Posterior vena cava (tissue), 2 donors: Measurements from ENCODE around the gene NACAD. TPM values are rescaled to one million over a fixed set of nuclear protein-coding genes. Genes with fewer than 3 reads are reported as not detected.
A peak's percentile ranks its signal among the peaks of the same experiment; 100 is the strongest.

Source experiments
- DNase-seq: peaks from one replicate; pipeline ENCODE4 v3.0.0-alpha.2; 2020; ENCODE audit warnings: low spot score
- intact Hi-C, 2 donors: fragments of 100-400 bp; cut with DNase I; formaldehyde crosslinking; loops; one replicate each; pipeline versions ENCODE4 v1.14.1 to v1.14.2; 2022 to 2023
- total RNA-seq, 2 donors: library from RNA; stranded (reverse); fragmentation: NEBNext Ultra II Directional; extraction: Animal tissue kit (Norgen Biotek cat#: 25700); gene quantifications; one replicate each; pipeline ENCODE4 v1.2.1, GENCODE V29; 2021
- donor health status: DM: yes; HTN: yes; CAD: no.
- donor health status: DM: yes; HTN: yes; CAD: no.

NACAD gene
- total RNA-seq, 2 donors from 2014 or later: 8.5 to 10.4 TPM

DNA sequence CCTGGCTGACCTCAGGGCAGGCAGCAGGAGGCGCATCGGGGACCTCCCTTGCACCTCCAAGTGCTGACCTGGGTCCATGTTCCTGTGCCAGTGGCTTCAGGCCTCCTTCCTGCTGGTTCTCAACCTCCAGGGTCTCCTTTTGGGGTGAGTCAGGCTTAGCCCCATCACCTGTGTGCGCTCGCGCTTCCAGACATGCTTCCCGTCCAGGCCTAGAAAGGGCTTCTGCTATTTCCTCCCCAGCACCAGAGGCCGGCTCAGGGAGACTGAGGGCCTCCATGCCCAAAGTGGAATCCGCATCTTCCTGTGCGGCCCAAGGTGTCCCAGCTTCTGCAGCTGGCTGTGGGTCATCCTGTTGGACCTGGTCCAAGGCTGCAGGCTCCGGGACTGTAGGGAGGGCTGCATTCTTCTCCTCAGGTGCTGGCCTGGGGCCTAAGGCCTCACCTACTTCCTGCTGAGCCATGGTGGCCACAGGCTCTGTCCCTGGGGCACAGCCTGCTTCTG is 5.9 kb downstream of the NACAD start:
- peak; percentile 80 for DNase-seq
- intact Hi-C loops: no loop called here

- intact Hi-C loops: no loop called here
- peak; percentile 79 for DNase-seq
These were observed 6.5 kb downstream of the NACAD start for GRCh38 chr7:45082031-45082830.

DNA sequence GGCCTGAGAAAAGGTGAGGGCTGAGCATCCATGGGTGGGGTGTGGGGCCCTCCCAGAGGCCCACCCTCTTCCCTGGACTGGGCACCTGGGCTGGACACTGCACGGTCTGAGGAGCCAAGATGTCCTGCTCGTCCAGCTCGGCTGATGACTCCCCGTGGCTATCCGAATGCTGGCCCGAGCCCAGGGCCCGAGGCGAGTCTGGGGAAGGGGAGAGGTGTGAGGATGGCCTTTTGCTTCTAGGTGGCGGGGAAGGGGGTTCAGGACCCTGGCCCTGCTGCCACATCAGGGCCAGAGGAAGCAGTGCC is 7.1 kb downstream of the NACAD start:
- peak; percentile 63 for DNase-seq
- intact Hi-C loops: no loop called here

GRCh38 chr7:45080958-45081669 is 7.7 kb downstream of the NACAD start:
- intact Hi-C loops: no loop called here
- peak; percentile 77 for DNase-seq

DNA sequence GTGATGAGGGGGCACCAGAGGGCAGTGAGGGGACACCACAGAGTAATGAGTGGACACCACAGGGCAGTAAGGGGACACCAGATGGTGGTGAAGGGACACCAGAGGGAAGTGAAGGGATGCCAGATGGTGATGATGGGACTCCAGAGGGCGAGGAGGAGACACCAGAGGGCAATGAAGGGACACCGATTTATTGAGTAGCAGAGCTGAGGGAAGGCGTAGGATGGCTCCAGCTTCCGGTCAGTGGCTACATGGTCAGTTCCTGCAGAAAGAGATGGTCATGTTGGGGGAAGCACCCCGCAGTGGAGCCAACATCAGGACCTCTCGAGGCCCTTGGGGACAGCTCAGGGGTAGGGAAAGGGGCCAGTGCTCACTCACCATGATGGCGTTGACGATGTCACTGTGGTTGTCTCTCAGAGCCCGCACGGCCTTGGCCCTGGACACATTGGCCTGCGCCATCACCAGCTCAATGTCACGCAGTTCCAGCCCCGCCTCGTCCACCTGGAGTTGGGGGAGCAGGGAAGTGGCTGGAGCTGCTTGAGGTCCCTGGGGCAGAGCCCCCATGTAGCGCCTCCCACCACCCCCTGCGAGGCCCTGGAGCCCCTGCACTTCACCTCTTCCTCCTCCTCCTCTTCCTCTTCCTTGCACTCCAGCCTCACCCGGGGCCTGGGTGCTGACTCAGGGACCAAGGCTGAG is 8.4 kb downstream of the NACAD start:
- peak; percentile 80 for DNase-seq
- intact Hi-C loops: no loop called here

DNA sequence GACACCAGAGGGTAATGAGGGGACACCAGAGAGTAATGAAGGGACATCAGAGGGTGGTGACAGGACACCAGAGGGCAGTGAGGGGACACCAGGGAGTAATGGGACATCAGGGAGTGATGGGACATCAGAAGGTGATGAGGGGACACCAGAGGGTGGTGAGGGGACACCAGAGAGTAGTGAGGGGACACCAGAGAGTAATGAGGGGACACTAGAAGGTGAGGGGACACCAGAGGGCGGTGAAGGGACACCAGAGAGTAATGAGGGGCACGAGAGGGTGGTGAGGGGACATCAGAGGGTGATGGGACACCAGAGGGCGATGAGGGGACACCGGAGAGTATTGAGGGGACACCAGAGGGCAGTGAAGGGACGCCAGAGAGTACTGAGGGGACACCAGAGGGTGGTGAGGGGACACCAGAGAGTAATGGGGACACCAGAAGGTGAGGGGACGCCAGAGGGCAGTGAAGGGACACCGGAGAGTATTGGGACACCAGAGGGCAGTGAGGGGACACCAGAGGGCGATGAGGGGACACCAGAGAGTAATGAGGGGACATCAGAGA is 10.6 kb downstream of the NACAD start:
- intact Hi-C loops: loop anchor here in 1 of 2 donors (10.0 kb wide), 1 partner anchor 1937 kb away; no protein-coding TSS in a partner anchor
- no peak for DNase-seq

DNA sequence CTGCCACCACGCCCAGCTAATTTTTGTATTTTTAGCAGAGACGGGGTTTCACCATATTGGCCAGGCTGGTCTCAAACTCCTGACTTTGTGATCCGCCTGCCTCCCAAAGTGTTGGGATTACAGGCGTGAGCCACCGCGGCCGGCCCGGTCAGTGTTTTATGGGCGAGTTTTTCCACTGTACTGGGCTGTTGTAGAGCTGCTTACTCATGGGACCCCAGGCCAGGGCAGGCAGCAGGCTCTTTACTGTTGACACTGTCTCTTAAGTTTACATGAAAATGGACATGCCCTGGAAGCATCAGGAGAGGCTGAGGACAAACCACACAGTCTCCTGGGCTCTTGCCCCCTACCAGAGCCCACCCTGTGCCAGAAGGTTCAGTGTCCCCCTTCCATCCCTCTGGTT is 11.2 kb downstream of the NACAD start:
- intact Hi-C loops: loop anchor here in 1 of 2 donors (10.0 kb wide), 1 partner anchor 1937 kb away; no protein-coding TSS in a partner anchor
- DNase-seq: peak; percentile 73

GRCh38 chr7:45076946-45077345 is 11.8 kb downstream of the NACAD start:
- no peak for DNase-seq
- intact Hi-C loops: loop anchor here in 1 of 2 donors (10.0 kb wide), 1 partner anchor 1938 kb away; no protein-coding TSS in a partner anchor

- intact Hi-C loops: loop anchor here in 1 of 2 donors (10.0 kb wide), 1 partner anchor 1939 kb away; no protein-coding TSS in a partner anchor
These were observed 12.6 kb downstream of the NACAD start for GRCh38 chr7:45075871-45076796.

GRCh38 chr7:45075355-45075644 is 13.5 kb downstream of the NACAD start:
- intact Hi-C loops: loop anchor here in 1 of 2 donors (10.0 kb wide), 1 partner anchor 1940 kb away; no protein-coding TSS in a partner anchor
- DNase-seq: no peak

More at GRCh38 chr7:45075871-45076796, 12.6 kb downstream of the NACAD start:
- DNase-seq: no peak

DNA sequence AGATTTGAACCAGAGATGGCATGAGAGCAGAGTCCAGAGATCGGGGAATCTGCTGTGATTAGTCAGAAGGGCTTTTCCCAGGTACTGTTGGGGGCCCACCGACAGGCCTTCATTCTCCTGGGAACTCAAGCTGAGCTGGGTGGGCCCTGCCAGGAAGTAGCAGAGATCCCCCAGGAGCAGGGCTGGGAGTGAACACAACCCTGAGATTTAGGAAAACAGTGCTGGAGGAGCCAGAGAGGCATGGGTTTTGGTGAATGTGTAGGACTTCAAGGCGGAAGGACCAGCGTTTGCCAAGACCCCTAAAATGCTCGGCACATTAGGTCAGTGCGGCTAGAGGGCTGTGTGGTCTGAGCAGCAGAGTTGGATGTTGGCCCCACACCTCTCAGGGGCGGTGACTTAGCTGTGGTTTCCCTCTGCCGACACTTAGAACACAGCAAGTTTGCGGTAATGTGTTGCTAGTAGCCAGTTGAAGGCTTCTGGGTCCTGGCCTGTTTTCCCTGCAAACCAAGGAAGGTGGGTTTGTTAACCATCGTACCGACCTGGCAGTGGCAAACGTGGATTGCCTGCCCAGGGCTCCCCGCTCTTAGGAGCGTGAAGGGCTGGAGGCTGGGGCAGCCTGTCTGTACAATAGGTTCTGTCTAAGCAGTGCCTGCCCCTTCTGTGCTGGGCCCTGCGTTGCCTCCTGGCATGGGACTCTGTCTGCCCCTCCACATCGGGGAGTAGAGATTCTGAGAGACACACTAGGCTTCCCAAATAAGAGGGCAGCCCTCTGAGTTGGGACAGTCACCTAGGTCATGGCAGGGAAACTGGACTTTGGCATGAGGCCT is 14.0 kb downstream of the NACAD start:
- intact Hi-C loops: loop anchor here in 1 of 2 donors (10.0 kb wide), 1 partner anchor 1940 kb away; no protein-coding TSS in a partner anchor
- DNase-seq: no peak

DNA sequence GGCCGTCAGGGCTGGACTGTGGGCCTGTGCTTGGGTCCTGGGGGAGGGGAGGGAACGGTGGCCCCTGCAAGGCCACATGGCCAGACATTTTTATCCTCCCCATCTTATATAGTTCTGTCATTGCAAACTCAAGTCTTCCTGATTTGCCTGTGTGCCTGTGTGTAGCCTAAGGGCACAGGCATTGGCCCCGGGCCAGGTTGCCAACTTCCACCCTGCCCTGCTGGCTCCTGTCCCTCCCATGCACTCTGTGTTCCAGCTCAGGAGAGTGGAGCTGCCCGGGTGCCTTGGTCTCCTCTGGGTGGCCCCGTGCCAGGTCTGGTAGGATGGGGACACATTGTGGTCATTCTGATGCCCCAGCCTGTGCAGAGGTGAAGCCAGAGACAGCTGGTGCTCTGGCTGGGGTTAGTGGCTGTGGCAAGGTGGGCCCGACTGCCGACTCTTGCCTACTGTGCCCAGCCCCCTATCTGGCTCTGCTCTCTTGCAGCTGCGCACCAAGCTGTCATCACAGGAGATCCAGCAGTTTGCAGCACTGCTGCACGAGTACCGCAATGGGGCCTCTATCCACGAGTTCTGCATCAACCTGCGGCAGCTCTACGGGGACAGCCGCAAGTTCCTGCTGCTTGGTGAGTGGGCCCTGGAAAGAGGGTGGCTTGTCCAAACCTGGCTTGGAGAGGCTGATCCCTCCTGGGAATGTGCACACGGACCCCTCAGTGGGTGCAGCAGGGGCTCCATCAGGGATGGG is 14.8 kb downstream of the NACAD start:
- intact Hi-C loops: loop anchor here in 1 of 2 donors (10.0 kb wide), 1 partner anchor 1941 kb away; no protein-coding TSS in a partner anchor
- DNase-seq: peak; percentile 68

DNA sequence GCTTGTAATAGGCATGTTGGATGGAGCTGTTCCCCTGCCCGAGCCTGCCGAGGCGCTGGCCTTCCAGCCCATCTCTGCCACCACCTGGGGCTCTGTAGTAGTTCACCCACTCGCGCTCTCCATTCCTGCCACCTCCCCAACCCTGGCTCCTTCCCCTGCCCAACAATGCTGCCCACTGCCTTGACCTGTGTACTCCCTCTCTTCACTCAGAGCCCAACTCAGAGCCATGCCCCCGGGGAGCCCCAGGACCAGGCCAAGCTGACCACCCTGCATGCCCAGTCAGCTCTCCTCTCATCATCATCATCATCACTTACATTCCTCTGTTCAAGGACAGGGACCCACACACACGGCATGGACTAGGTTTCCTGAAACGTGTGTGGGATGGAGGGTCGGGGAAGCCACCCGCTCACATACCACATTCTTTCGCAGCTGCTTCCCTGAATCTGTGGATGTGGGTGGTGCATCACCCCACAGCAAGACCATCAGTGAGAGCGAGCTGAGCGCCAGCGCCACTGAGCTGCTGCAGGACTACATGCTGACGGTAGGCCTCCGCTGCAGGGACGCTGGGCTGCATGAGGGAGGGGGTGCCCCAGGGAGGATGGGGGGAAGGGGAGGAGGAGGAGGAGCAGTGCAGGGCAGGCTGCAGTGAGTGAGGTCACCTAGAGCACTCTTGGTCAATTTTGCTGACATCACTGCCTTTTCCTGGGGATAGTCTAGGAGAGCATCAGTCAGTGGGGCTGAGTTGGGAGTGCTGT is 15.6 kb downstream of the NACAD start:
- intact Hi-C loops: loop anchor here in 1 of 2 donors (10.0 kb wide), 1 partner anchor 1942 kb away; no protein-coding TSS in a partner anchor
- peak; percentile 75 for DNase-seq

DNA sequence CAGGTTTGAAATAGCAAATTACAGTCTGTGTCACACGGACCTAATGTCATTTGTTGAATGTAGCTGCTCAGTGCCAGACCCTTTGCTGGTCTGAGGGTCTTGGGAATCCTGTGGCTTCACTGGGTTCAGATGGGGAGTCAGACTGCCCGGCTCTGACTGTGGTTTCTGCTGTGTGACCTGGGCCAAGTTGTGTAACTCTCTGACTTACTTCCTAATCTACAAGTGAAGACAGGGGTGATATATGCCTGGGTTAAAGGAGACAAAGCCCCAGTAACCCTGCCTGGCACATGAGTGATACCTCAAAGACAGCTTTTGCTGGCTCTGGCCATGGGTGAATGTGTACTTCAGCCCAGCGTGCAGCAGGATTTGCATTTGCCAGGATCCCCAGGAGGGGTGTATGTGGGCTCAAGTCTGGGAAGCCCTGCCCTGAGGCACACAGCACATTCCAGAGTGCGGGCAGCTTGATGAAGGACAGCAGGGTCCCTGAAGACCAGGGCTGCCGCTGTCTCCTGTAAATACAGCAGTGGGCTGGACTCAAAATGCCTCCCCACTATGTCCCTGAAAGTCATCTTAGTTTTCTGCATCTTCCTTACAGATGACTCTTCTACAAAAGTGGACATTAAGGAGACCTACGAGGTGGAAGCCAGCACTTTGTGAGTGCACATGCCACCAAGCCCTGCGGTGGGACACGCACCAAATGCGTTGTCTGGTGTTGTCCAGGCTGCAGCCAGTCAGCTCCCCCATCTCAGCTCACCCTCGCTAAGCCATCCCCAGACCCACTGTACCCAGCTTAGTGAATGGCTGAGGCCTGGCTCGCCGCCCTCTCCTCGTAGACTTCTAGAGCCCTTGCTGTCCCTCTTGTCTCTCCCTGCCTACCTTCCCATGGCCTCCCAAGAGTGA is 16.4 kb downstream of the NACAD start:
- intact Hi-C loops: loop anchor here in 1 of 2 donors (10.0 kb wide), 1 partner anchor 1942 kb away; no protein-coding TSS in a partner anchor
- DNase-seq: peak; percentile 68

DNA sequence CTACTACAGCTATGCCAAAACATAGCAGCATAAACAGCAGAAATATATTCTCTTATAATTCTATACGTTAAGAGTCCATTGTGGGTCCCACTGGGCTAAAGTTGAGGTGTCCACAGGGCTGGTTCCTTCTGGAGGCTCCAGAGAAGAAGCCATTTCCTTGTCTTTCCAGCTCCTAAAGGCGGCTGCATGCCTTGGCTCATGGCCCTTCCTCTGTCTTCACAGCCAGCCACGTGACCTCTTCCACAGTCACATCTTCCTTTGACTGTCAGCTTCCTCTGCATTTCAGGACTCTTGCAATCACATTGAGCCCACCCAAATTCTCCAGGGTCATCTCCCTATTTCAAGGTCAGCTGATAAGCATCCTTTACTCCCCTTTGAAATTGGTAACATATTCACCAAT is 17.2 kb downstream of the NACAD start:
- intact Hi-C loops: loop anchor here in 1 of 2 donors (10.0 kb wide), 1 partner anchor 1943 kb away; no protein-coding TSS in a partner anchor
- no peak for DNase-seq
